Neural crest cell (in vitro differentiated cells): ENCODE data around the gene TUBA1B. TPM values are rescaled to one million over a fixed set of nuclear protein-coding genes. Genes with fewer than 3 reads are reported as not detected.

Experiments
- DNase-seq: peaks from one replicate; pipeline ENCODE4 v3.0.0; 2021; ENCODE audit warnings: low read depth, mixed read lengths, low spot score
- H3K27ac Mint-ChIP-seq: one replicate; pipeline ENCODE4 v1.8.0; 2021; ENCODE audit warnings: mild to moderate bottlenecking, mixed read lengths; ENCODE audit not compliant: unreplicated experiment
- H3K27me3 Mint-ChIP-seq: 2 replicates; pipeline ENCODE4 v1.8.0; 2021; ENCODE audit warnings: low read depth, mild to moderate bottlenecking, mixed read lengths
- H3K36me3 Mint-ChIP-seq: 2 replicates; pipeline ENCODE4 v1.8.0; 2021; ENCODE audit warnings: low read depth, mild to moderate bottlenecking, mixed read lengths
- H3K4me1 Mint-ChIP-seq: 2 replicates; pipeline ENCODE4 v1.8.0; 2021; ENCODE audit warnings: mixed read lengths
- H3K4me3 Mint-ChIP-seq: one replicate; pipeline ENCODE4 v1.8.0; 2021; ENCODE audit warnings: mild to moderate bottlenecking, mixed read lengths
- H3K9me3 Mint-ChIP-seq: 2 replicates; pipeline ENCODE4 v1.8.0; 2021; ENCODE audit warnings: mixed read lengths
- CTCF ChIP-seq: fragments of 200-600 bp; sonication (generic); conservative IDR thresholded peaks from 2 replicates; pipeline ENCODE4 v1.5.0; 2021; ENCODE audit warnings: antibody characterized with exemption, mild to moderate bottlenecking
- total RNA-seq: library from RNA; stranded (reverse); gene quantifications from 2 replicates; pipeline ENCODE4 v1.2.1, GENCODE V29; 2021

The TUBA1B gene
- total RNA-seq, 1 donor from 2014 or later: 3,094 TPM

DNA sequence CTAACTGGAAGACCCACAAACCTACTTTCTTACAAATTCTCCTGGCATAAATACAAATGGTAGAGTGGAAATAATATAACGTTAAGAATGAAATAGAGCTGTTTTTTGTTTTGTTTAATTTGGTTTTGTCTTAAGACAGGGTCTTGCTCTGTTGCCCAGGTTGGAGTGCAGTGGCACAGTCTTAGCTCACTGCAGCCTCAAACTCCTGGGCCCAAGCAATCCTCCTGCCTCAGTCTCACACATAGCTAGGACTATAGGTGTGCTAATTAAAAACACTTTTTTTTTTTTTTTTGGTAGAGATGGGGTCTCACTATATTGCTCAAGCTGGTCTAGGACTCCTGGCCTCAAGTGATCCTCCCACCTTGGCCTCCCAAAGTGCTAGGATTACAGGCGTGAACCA lies 32.5 kb downstream of the TUBA1B start:
- no peak overlapping the region for H3K4me3 Mint-ChIP-seq
- peaks cover 17% of the 10 kb centered on the region for H3K4me1 Mint-ChIP-seq
- no peaks in the 10 kb centered on the region for H3K9me3 Mint-ChIP-seq
- DNase-seq: no peak
- H3K27ac Mint-ChIP-seq: no peak overlapping the region
- peaks cover 5% of the 10 kb centered on the region for H3K36me3 Mint-ChIP-seq
- peaks cover 20% of the 10 kb centered on the region for H3K27me3 Mint-ChIP-seq
- TF ChIP-seq CTCF: no peak

GRCh38 chr12:49098035-49098451 lies 33.2 kb downstream of the TUBA1B start:
- DNase-seq: peak; percentile 78
- no peak overlapping the region for H3K27ac Mint-ChIP-seq
- peaks cover 5% of the 10 kb centered on the region for H3K36me3 Mint-ChIP-seq
- TF ChIP-seq CTCF: peak; percentile 78
- peaks cover 24% of the 10 kb centered on the region for H3K4me1 Mint-ChIP-seq
- no peaks in the 10 kb centered on the region for H3K9me3 Mint-ChIP-seq
- peaks cover 27% of the 10 kb centered on the region for H3K27me3 Mint-ChIP-seq
- H3K4me3 Mint-ChIP-seq: peak overlapping the region; percentile 67

GRCh38 chr12:49097381-49097780 lies 33.8 kb downstream of the TUBA1B start:
- Mint-ChIP-seq H3K27me3 (peaks cover 30% of the 10 kb centered on the region), H3K4me3 (peak overlapping the region; percentile 67), H3K27ac (no peak overlapping the region), H3K36me3 (peaks cover 5% of the 10 kb centered on the region), H3K4me1 (peaks cover 31% of the 10 kb centered on the region), H3K9me3 (no peaks in the 10 kb centered on the region)
- no peak for DNase-seq
- no peak for TF ChIP-seq CTCF

- no peak overlapping the region for H3K27ac Mint-ChIP-seq
- no peak for DNase-seq
- H3K36me3 Mint-ChIP-seq: peaks cover 3% of the 10 kb centered on the region
- peaks cover 53% of the 10 kb centered on the region for H3K27me3 Mint-ChIP-seq
- H3K4me3 Mint-ChIP-seq: peak overlapping the region; percentile 72
- no peak for TF ChIP-seq CTCF
- H3K4me1 Mint-ChIP-seq: peaks cover 51% of the 10 kb centered on the region
- no peaks in the 10 kb centered on the region for H3K9me3 Mint-ChIP-seq
Measured at GRCh38 chr12:49094975-49095365, 36.2 kb downstream of the TUBA1B start.

DNA sequence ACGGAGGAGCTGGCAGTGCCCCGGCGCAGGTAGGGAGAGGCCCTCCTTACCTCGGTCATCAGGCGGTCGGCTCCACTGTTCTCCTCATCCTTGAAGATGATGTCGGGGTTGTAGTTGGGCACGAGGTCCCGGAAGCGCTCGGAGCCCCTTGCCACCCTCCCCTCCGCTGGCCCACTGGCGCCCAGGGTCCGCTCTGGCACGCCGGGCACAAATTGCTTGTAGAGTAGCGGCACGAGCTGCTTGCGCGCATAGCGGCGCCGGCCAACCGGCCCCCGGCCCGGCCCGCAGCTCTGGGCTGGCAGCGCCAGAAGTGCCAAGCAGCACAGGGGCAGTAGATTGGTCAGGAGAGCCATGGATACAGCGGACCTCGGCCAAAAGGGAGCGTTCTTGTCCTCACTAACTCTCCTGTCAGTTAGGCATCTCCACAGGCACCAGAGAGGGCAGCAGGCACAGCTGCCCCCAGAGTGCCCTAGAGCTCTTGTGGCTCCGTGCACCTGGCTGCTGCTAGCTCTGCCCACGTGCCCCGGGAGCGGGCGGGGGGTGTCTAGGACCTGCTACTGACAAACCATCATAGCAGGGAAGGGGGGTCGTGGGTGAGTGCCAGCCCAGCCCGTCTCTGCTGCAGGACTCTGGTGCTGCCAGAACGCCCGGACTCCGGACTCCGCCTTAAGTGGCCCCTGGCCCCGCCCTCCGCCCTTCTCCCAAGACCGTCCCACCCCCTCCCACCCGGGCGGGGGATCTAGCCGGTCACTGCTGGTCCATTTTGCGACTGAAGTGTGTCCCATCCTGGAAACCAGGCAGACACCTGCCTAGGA lies 36.8 kb downstream of the TUBA1B start, which contains the start of gene DHH:
Gene DHH (minus strand): TSS at position 642 of the 815 bp plus-strand sequence. CDS start 289 bp downstream, at position 353.
- peak; percentile 30 for DNase-seq
- no peak for TF ChIP-seq CTCF
- H3K4me3 Mint-ChIP-seq: peak within 1 kb of the TSS; percentile 89
- peaks cover 51% of the 10 kb centered on the region for H3K4me1 Mint-ChIP-seq
- H3K9me3 Mint-ChIP-seq: no peaks in the 10 kb centered on the region
- H3K27ac Mint-ChIP-seq: no peak within 1 kb of the TSS
- peaks cover 3% of the 10 kb centered on the region for H3K36me3 Mint-ChIP-seq
- H3K27me3 Mint-ChIP-seq: peaks cover 58% of the 10 kb centered on the region
